HG02571 (cell line): ENCODE data around the gene SH3PXD2B.
"Not testable (repeated sequence)": the region's sequence is repeated elsewhere in the genome, so short reads cannot be mapped to it uniquely, and the experiment has no call there.

Experiments used
- ATAC-seq: cut with Tn5 transposase; IDR thresholded peaks from one replicate; pipeline ENCODE4 v1.9.1; 2021; ENCODE audit warnings: mild to moderate bottlenecking, moderate library complexity; ENCODE audit not compliant: unreplicated experiment

The SH3PXD2B gene

GRCh38 chr5:172374783-172375182 lies 79.5 kb downstream of the SH3PXD2B start:
- no peak for ATAC-seq

- no peak for ATAC-seq
Measured at GRCh38 chr5:172373680-172374079, 80.6 kb downstream of the SH3PXD2B start.

- ATAC-seq, result no peak
Measured at GRCh38 chr5:172371684-172372083, 82.6 kb downstream of the SH3PXD2B start.

- ATAC-seq, result no peak
Measured at GRCh38 chr5:172370648-172371545, 83.4 kb downstream of the SH3PXD2B start.

- ATAC-seq, result no peak
Measured at GRCh38 chr5:172370237-172370640, 84.1 kb downstream of the SH3PXD2B start.

- not testable (repeated sequence) for ATAC-seq
Measured at GRCh38 chr5:172368699-172369098, 85.6 kb downstream of the SH3PXD2B start.

GRCh38 chr5:172365948-172366608 lies 88.2 kb downstream of the SH3PXD2B start:
- no peak for ATAC-seq

GRCh38 chr5:172364773-172365172 lies 89.6 kb downstream of the SH3PXD2B start:
- no peak for ATAC-seq

GRCh38 chr5:172362755-172363154 lies 91.6 kb downstream of the SH3PXD2B start:
- ATAC-seq, result no peak

- no peak for ATAC-seq
Measured at GRCh38 chr5:172361566-172362238, 92.6 kb downstream of the SH3PXD2B start.

GRCh38 chr5:172358345-172358744 lies 96.0 kb downstream of the SH3PXD2B start:
- no peak for ATAC-seq

GRCh38 chr5:172356527-172356926 lies 97.8 kb downstream of the SH3PXD2B start:
- ATAC-seq, result no peak

- ATAC-seq, result no peak
Measured at GRCh38 chr5:172356047-172356446, 98.3 kb downstream of the SH3PXD2B start.

- no peak for ATAC-seq
Measured at GRCh38 chr5:172353846-172354245, 100.5 kb downstream of the SH3PXD2B start.

- ATAC-seq, result no peak
Measured at GRCh38 chr5:172353271-172353812, 101.0 kb downstream of the SH3PXD2B start.

GRCh38 chr5:172352526-172352925 lies 101.8 kb downstream of the SH3PXD2B start:
- ATAC-seq, result not testable (repeated sequence)

GRCh38 chr5:172351240-172351778 lies 103.0 kb downstream of the SH3PXD2B start:
- no peak for ATAC-seq

GRCh38 chr5:172350212-172351181 lies 103.8 kb downstream of the SH3PXD2B start:
- no peak for ATAC-seq

- ATAC-seq, result not testable (repeated sequence)
Measured at GRCh38 chr5:172348733-172349132, 105.6 kb downstream of the SH3PXD2B start.

GRCh38 chr5:172348084-172348483 lies 106.2 kb downstream of the SH3PXD2B start:
- no peak for ATAC-seq
